ENCODE data around the gene TRIM54. TPM values are rescaled to one million over a fixed set of nuclear protein-coding genes. Genes with fewer than 3 reads are reported as not detected.

The TRIM54 gene
- total and polyA plus RNA-seq, 12 donors = 1.2 to 47.1 (median 13.9) TPM

DNA sequence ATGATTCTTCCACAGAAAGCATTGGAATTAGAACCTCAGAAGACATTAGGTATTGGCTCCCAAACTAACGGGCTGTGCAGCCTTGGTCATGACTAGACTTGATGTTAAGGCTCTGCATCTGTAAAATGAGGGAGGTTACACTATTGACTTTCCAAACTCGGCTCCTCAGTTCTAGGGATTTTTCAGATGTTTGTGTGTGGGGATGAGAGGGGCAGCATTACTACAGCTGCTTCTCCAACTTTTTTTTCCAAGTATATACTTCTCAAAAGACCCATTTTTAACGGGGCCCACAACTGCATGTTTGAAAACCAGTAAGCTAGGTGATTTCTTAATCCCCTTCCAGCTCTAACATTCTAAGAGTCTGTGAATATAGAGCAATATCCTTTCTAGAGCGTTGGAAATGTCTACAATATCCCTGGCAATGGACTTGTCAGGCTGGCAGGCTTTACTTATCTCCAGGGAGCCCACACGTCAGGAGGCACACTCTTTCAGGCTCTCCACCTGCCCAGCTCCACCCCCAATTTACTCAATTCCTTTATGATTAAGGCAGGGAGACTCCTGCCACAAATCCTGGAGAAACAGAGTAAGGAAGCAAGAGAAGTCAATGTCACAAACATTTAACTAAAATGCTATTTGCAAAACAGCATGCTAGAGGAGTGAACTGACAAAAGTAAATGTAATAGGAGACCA lies 41.5 kb downstream of the TRIM54 start:
- Histone ChIP-seq H3K36me3 (replicated peaks in 1 of 2) (peaks cover 0 to 31% of the 10 kb centered on the region in 2 donors), H3K27me3 (no peaks in the 10 kb centered on the region), H3K9me3 (replicated peaks in 1 of 3) (no peaks in the 10 kb centered on the region), H3K27ac (peak overlapping the region; percentile 83 to 99 (median 98)), H3K4me1 (replicated peaks in 1 of 2) (peaks cover 34 to 35% of the 10 kb centered on the region in 2 donors), H3K4me3 (peak overlapping the region; percentile 19 to 99 (median 76))
- intact Hi-C loops (cut with DNase I) = no loop called here
- 7 to 19% (median 13%) methylated on average over 5 of the region's 5 CpGs for WGBS, 4 donors
- peak in 3 of 7 donors; percentile 49 to 73 (median 69) for DNase-seq
- TF ChIP-seq, protein P1, sequence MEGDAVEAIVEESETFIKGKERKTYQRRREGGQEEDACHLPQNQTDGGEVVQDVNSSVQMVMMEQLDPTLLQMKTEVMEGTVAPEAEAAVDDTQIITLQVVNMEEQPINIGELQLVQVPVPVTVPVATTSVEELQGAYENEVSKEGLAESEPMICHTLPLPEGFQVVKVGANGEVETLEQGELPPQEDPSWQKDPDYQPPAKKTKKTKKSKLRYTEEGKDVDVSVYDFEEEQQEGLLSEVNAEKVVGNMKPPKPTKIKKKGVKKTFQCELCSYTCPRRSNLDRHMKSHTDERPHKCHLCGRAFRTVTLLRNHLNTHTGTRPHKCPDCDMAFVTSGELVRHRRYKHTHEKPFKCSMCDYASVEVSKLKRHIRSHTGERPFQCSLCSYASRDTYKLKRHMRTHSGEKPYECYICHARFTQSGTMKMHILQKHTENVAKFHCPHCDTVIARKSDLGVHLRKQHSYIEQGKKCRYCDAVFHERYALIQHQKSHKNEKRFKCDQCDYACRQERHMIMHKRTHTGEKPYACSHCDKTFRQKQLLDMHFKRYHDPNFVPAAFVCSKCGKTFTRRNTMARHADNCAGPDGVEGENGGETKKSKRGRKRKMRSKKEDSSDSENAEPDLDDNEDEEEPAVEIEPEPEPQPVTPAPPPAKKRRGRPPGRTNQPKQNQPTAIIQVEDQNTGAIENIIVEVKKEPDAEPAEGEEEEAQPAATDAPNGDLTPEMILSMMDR (IDR thresholded peaks at IDR 0.05) = no peak
- TF ChIP-seq POLR2A (IDR thresholded peaks at IDR 0.05) = peak in 1 of 2 donors; percentile 41

DNA sequence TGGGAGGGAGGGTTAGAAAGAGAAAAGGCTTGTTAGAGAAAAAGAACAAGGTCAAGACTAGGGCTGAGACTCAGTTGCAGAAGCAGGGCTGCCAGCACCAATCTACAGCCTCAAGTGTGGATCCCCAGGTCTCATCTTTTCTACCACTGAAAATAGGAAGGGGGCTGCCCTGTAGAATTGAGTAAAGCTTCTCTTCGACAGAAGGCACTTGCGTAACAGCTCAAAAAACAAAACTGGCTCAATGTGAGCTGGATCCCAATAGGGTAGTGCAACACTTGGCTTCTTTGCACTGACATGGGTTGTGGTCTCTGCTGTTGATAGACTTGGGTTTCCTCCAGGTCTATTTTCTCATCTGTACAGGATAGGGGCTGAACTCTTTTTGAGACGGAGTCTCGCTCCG lies 42.5 kb downstream of the TRIM54 start:
- intact Hi-C loops (cut with DNase I) = loop anchor here in 1 of 2 donors (5.0 kb wide), 1 partner anchor 43 kb away; no protein-coding TSS in a partner anchor
- Histone ChIP-seq H3K4me1 (replicated peaks in 1 of 2) (peaks cover 34 to 35% of the 10 kb centered on the region in 2 donors), H3K27ac (peak overlapping the region in 4 of 5 donors; percentile 94 to 99 (median 98)), H3K36me3 (replicated peaks in 1 of 2) (peaks cover 0 to 41% of the 10 kb centered on the region in 2 donors), H3K9me3 (replicated peaks in 1 of 3) (no peaks in the 10 kb centered on the region), H3K27me3 (no peaks in the 10 kb centered on the region), H3K4me3 (no peak overlapping the region)
- DNase-seq = no peak
- TF ChIP-seq POLR2A (IDR thresholded peaks at IDR 0.05) = no peak
- TF ChIP-seq, protein P1 (IDR thresholded peaks at IDR 0.05) = no peak
- WGBS, 4 donors = 82 to 88% (median 87%) methylated on average over 2 to 5 of the region's 5 CpGs

DNA sequence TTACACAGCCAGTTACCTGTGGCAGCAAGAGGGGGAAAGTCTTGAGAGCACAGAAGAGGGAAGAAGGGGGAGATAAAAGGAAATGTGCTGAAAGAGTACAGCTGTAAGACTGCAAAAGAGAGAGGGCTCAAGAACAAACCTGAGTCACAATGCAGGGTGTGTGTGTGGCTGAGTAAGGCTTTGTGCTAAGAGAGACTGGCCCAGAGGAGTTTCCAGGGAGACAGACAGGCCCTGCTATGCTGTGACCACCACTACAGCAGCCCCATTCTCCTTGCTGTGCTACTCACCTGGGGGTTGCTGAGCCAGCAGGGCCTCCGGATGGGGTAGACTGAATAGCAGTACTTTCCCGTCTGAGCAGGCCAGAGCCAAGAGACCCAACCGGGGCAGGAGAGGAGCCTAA lies 53.1 kb downstream of the TRIM54 start:
- 92 to 95% (median 94%) methylated on average over 3 of the region's 3 CpGs for WGBS, 4 donors
- no peak for DNase-seq
- peaks cover 0 to 91% of the 10 kb centered on the region in 2 donors for H3K36me3 ChIP-seq (replicated peaks in 1 of 2)

DNA sequence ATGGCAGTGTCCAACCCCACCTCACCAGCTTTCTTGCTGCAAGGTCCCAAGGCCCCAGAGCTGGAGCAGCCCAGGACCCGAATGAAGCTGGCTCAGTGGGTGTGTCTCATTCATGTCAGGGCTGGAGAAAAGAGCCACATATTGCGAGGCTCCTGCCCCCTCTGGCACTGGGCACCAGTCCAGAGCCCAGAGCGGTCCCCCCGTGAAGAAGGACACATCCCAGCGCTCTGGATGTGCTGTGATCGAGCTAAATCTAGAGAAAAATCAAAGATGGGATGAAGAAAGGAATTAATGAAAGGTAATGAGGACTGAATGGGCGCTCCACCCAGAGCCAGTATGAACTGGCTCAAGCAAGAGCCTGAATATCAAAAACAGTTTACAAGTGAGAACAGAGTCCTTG lies 53.9 kb downstream of the TRIM54 start:
- no peak overlapping the region for H3K27ac ChIP-seq
- TF ChIP-seq, protein P1 (IDR thresholded peaks at IDR 0.05) = no peak
- TF ChIP-seq POLR2A (IDR thresholded peaks at IDR 0.05) = no peak
- no peaks in the 10 kb centered on the region for H3K4me1 ChIP-seq (replicated peaks in 1 of 2)
- intact Hi-C loops (cut with DNase I) = no loop called here
- H3K27me3 ChIP-seq = no peaks in the 10 kb centered on the region
- no peaks in the 10 kb centered on the region for H3K9me3 ChIP-seq (replicated peaks in 1 of 3)
- DNase-seq = no peak
- 93 to 96% (median 93%) methylated on average over 7 of the region's 7 CpGs for WGBS, 4 donors
- no peak overlapping the region for H3K4me3 ChIP-seq
- peaks cover 0 to 97% of the 10 kb centered on the region in 2 donors for H3K36me3 ChIP-seq (replicated peaks in 1 of 2)

More for the DNA sequence above, 53.1 kb downstream of the TRIM54 start:
- H3K4me1 ChIP-seq (replicated peaks in 1 of 2) = no peaks in the 10 kb centered on the region
- no peak overlapping the region for H3K4me3 ChIP-seq
- no peak overlapping the region for H3K27ac ChIP-seq
- intact Hi-C loops (cut with DNase I) = no loop called here
- H3K9me3 ChIP-seq (replicated peaks in 1 of 3) = no peaks in the 10 kb centered on the region
- TF ChIP-seq POLR2A (IDR thresholded peaks at IDR 0.05) = no peak
- TF ChIP-seq, protein P1 (IDR thresholded peaks at IDR 0.05) = no peak
- H3K27me3 ChIP-seq = no peaks in the 10 kb centered on the region

Data from adrenal gland (tissue), 12 donors.